NCI-H2227 (cell line): ENCODE measurements around the gene FUT3.
"Not testable (repeated sequence)": the region's sequence is repeated elsewhere in the genome, so short reads cannot be mapped to it uniquely, and the experiment has no call there.

Experiments
- DNase-seq: peaks from one replicate; lab custom pipeline; 2025; ENCODE audit not compliant: unreplicated experiment; lab: John Stamatoyannopoulos, UW

Gene FUT3

GRCh38 chr19:5850189-5850588 lies 1.1 kb downstream of the FUT3 start:
- no peak for DNase-seq

- not testable (repeated sequence) for DNase-seq
Observed at GRCh38 chr19:5848621-5849020, 2.6 kb downstream of the FUT3 start.

- not testable (repeated sequence) for DNase-seq
Observed at GRCh38 chr19:5847846-5848245, 3.4 kb downstream of the FUT3 start.

- DNase-seq = no peak
Observed at GRCh38 chr19:5844456-5845433, 6.5 kb downstream of the FUT3 start.

- DNase-seq = no peak
Observed at GRCh38 chr19:5843295-5843927, 7.8 kb downstream of the FUT3 start.

GRCh38 chr19:5841735-5842111 lies 9.5 kb downstream of the FUT3 start:
- DNase-seq = not testable (repeated sequence)

GRCh38 chr19:5839065-5840017 lies 11.9 kb downstream of the FUT3 start, which contains the start of gene FUT6:
TSS of gene FUT6 (minus strand) at chr19:5839702. CDS start at chr19:5832567, 7,135 bp downstream.
- DNase-seq = no peak

- DNase-seq = no peak
Observed at GRCh38 chr19:5838353-5839064, 12.7 kb downstream of the FUT3 start.

- no peak for DNase-seq
Observed at GRCh38 chr19:5837761-5838352, 13.4 kb downstream of the FUT3 start.

- DNase-seq = no peak
Observed at GRCh38 chr19:5832527-5833216, 18.6 kb downstream of the FUT3 start.

- DNase-seq = no peak
Observed at GRCh38 chr19:5832061-5832460, 19.2 kb downstream of the FUT3 start.

- DNase-seq = no peak
Observed at GRCh38 chr19:5831159-5831558, 20.1 kb downstream of the FUT3 start.

- no peak for DNase-seq
Observed at GRCh38 chr19:5829567-5830310, 21.5 kb downstream of the FUT3 start.

- DNase-seq = peak; percentile 10
Observed at GRCh38 chr19:5828661-5829566, 22.3 kb downstream of the FUT3 start.

- DNase-seq = peak; percentile 97
Observed at GRCh38 chr19:5827891-5828660, 23.2 kb downstream of the FUT3 start.

- DNase-seq = no peak
Observed at GRCh38 chr19:5827342-5827890, 23.8 kb downstream of the FUT3 start.
